Stimulated activated CD8-positive, alpha-beta memory T cell treated with anti-CD3 and anti-CD28 coated beads, Interleukin-15, amount 100 ng/mL, for 48 hours (primary cell): ENCODE data around the gene GPR42.
"Not testable (repeated sequence)": the region's sequence is repeated elsewhere in the genome, so short reads cannot be mapped to it uniquely, and the experiment has no call there.

Experiments used
- DNase-seq, 2 donors: peaks; one replicate each; pipeline ENCODE4 v3.0.0-alpha.2; 2020; ENCODE audit warnings: low read depth in 2 of 2

The GPR42 gene

GRCh38 chr19:35396240-35396885 is 25.5 kb downstream of the GPR42 start:
- DNase-seq = no peak

- DNase-seq = no peak
Observed at GRCh38 chr19:35397064-35397463, 26.2 kb downstream of the GPR42 start.

GRCh38 chr19:35398570-35398969 is 27.7 kb downstream of the GPR42 start:
- DNase-seq = no peak

- no peak for DNase-seq
Observed at GRCh38 chr19:35399231-35399630, 28.4 kb downstream of the GPR42 start.

GRCh38 chr19:35399948-35400772 is 29.3 kb downstream of the GPR42 start:
- DNase-seq = no peak

GRCh38 chr19:35400773-35401100 is 29.9 kb downstream of the GPR42 start:
- no peak for DNase-seq

GRCh38 chr19:35401416-35401815 is 30.5 kb downstream of the GPR42 start:
- DNase-seq = not testable (repeated sequence)

GRCh38 chr19:35403116-35403760 is 32.4 kb downstream of the GPR42 start:
- peak; percentile 12 to 52 for DNase-seq

- peak; percentile 62 to 84 for DNase-seq
Observed at GRCh38 chr19:35404879-35405622, 34.2 kb downstream of the GPR42 start.

GRCh38 chr19:35407619-35408018 is 36.8 kb downstream of the GPR42 start:
- DNase-seq = no peak

- no peak for DNase-seq
Observed at GRCh38 chr19:35408284-35409171, 37.7 kb downstream of the GPR42 start.

- no peak for DNase-seq
Observed at GRCh38 chr19:35409191-35409590, 38.3 kb downstream of the GPR42 start.

- no peak for DNase-seq
Observed at GRCh38 chr19:35410487-35410886, 39.6 kb downstream of the GPR42 start.

GRCh38 chr19:35414442-35414841 is 43.6 kb downstream of the GPR42 start:
- DNase-seq = no peak

- DNase-seq = no peak
Observed at GRCh38 chr19:35416331-35416730, 45.5 kb downstream of the GPR42 start.

- no peak for DNase-seq
Observed at GRCh38 chr19:35417278-35417677, 46.4 kb downstream of the GPR42 start.

- no peak for DNase-seq
Observed at GRCh38 chr19:35417713-35418534, 47.1 kb downstream of the GPR42 start.

GRCh38 chr19:35419046-35419445 is 48.2 kb downstream of the GPR42 start:
- no peak for DNase-seq

GRCh38 chr19:35419805-35420204 is 48.9 kb downstream of the GPR42 start:
- DNase-seq = no peak

GRCh38 chr19:35421362-35421761 is 50.5 kb downstream of the GPR42 start:
- DNase-seq = no peak
